Activated CD4-positive, alpha-beta T cell treated with anti-CD3 and anti-CD28 coated beads for 36 hours (primary cell): ENCODE results near the gene SPIB. TPM values are rescaled to one million over a fixed set of nuclear protein-coding genes. Genes with fewer than 3 reads are reported as not detected.

Experiments used
- ATAC-seq: fragments of 200-7000 bp; cut with Tn5 transposase; one replicate; pipeline ENCODE4 v1.10.0; 2021; ENCODE audit warnings: mild to moderate bottlenecking, moderate library complexity
- CTCF ChIA-PET: fragments of 350-600 bp; sonication (Branson Sonifier 250); formaldehyde crosslinking; loops from one replicate; lab custom pipeline; 2021; ENCODE audit warnings: antibody characterized with exemption; lab: Charles Lee
- POLR2A ChIA-PET: fragments of 350-600 bp; sonication (Branson Sonifier 250); formaldehyde crosslinking; loops from one replicate; lab custom pipeline; 2021; ENCODE audit warnings: antibody characterized with exemption, inconsistent platforms; lab: Charles Lee
- DNase-seq: peaks from one replicate; pipeline ENCODE4 v3.0.0-alpha.2; 2020
- H3K27ac Mint-ChIP-seq: one replicate; pipeline ENCODE4 v1.8.0; 2021; ENCODE audit warnings: mixed read lengths
- H3K27me3 Mint-ChIP-seq: one replicate; pipeline ENCODE4 v1.8.0; 2021; ENCODE audit warnings: mixed read lengths
- H3K36me3 Mint-ChIP-seq: one replicate; pipeline ENCODE4 v1.8.0; 2021; ENCODE audit warnings: low read depth, mixed read lengths
- H3K4me1 Mint-ChIP-seq: one replicate; pipeline ENCODE4 v1.8.0; 2021; ENCODE audit warnings: mixed read lengths
- H3K4me3 Mint-ChIP-seq: one replicate; pipeline ENCODE4 v1.8.0; 2021; ENCODE audit warnings: mild to moderate bottlenecking, moderate library complexity, mixed read lengths
- H3K9me3 Mint-ChIP-seq: one replicate; pipeline ENCODE4 v1.8.0; 2021; ENCODE audit warnings: low read depth, mixed read lengths
- intact Hi-C, 2 experiments: fragments of 100-400 bp; cut with DNase I in 1 of 2; cut with micrococcal nuclease in 1 of 2; formaldehyde crosslinking; loops; one replicate each; pipeline versions ENCODE4 v1.14.2 to v1.15.1; 2022 to 2024; cut with DNase I, micrococcal nuclease
- total RNA-seq, 2 experiments: library from RNA; stranded (reverse); gene quantifications; one replicate each; pipeline ENCODE4 v1.2.3, GENCODE V29; 2021

The SPIB gene
- total RNA-seq, 2 experiments from 2014 or later, result 0.33 to 0.50 TPM

DNA sequence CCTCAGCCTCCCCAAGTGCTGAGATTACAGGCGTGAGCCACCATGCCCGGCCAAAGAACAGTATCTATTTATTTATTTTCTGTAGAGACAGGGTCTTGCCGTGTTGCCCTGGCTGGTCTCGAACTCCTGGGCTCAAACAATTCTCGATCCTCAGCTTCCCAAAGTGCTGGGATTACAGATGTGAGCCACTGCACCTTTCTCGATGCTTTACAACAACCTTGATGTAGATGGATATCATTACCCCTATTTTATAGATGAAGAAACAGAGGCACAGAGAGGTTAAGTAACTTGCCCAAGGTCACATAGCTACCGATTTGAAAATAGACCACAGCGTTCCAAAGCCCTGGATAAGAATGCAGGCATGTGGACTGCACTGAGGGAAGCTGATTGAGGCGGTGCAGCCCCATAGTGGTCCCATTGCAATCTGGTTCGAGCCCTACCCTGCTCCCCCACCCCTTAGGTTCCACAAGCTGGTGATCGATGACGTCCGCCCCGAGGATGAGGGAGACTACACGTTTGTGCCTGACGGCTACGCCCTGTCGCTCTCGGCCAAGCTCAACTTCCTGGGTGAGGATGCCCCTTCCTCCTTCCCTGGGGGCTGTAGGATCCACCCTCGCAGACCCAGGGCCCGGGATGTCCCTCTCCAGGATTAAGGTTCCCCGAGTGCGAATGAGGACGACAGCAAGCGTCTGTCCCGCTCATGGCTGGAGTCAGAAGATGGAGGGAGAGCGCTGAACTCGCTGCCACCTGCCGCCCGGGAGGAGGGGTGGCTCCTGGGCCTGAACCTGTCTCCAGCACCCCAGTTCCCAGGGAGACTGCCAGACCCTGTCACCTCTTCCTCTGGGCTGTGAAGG is 31.9 kb downstream of the SPIB start:
- CTCF ChIA-PET, result interaction anchor here (1.2 to 1.3 kb wide), 2 partner anchors 10 to 105 kb away, joined by 3 to 4 read pairs; no protein-coding TSS in a partner anchor
- intact Hi-C loops, result no loop called here
- POLR2A ChIA-PET, result no interaction called here
- DNase-seq (no peak), ATAC-seq (no peak)
- no peaks in the 10 kb centered on the region for H3K9me3 Mint-ChIP-seq
- no peaks in the 10 kb centered on the region for H3K36me3 Mint-ChIP-seq
- H3K27ac Mint-ChIP-seq, result no peak overlapping the region
- no peaks in the 10 kb centered on the region for H3K4me1 Mint-ChIP-seq
- H3K4me3 Mint-ChIP-seq, result no peak overlapping the region
- peaks cover 2% of the 10 kb centered on the region for H3K27me3 Mint-ChIP-seq

DNA sequence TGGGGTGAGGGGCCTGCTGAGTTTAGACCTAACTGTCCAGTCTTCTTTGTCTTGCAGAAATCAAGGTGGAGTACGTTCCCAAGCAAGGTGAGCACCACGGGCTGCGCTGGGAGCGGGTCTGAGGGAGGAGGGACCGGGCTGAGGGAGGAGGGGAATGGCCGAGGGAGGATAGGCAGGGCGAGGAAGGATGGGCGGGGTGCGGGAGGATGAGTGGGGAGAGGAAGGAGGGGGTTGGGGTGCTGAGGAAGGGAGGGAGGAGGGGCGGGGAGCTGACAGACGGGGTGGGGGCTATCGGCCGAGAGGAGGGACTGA is 32.4 kb downstream of the SPIB start:
- H3K27ac Mint-ChIP-seq, result no peak overlapping the region
- peaks cover 2% of the 10 kb centered on the region for H3K27me3 Mint-ChIP-seq
- CTCF ChIA-PET, result interaction anchor here (1.2 kb wide), 1 partner anchor 105 kb away, joined by 3 read pairs; no protein-coding TSS in a partner anchor
- no peaks in the 10 kb centered on the region for H3K36me3 Mint-ChIP-seq
- POLR2A ChIA-PET, result no interaction called here
- H3K4me1 Mint-ChIP-seq, result no peaks in the 10 kb centered on the region
- no peaks in the 10 kb centered on the region for H3K9me3 Mint-ChIP-seq
- DNase-seq (no peak), ATAC-seq (no peak)
- intact Hi-C loops, result no loop called here
- H3K4me3 Mint-ChIP-seq, result no peak overlapping the region

DNA sequence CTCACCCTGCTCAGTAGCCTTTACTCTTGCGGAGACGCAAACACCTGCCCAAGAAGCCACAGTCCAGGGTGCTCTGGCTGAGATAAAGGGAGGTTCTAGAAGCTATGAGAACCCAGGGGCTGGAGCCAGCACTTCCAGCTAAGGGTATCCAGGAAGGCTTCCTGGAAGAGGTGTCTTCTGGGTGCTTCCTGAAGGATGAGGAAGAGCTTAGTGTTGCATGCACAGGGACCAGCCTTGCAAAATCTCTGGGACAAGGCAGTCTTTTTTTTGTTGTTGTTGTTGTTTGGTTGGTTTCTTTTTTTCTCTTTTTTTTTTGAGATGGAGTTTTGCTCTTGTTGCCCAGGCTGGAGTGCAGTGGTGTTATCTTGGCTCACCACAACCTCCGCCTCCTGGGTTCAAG is 34.5 kb downstream of the SPIB start:
- intact Hi-C loops, result no loop called here
- Mint-ChIP-seq H3K27ac (no peak overlapping the region), H3K9me3 (no peaks in the 10 kb centered on the region), H3K4me1 (no peaks in the 10 kb centered on the region), H3K27me3 (peaks cover 7% of the 10 kb centered on the region), H3K36me3 (no peaks in the 10 kb centered on the region), H3K4me3 (no peak overlapping the region)
- ChIA-PET CTCF (interaction anchor here (0.7 to 1.5 kb wide), 2 partner anchors 9 to 39 kb away, joined by 3 to 5 read pairs; no protein-coding TSS in a partner anchor), POLR2A (interaction anchor here (1.0 kb wide), 1 partner anchor 33 kb away, joined by 3 read pairs; no protein-coding TSS in a partner anchor)
- no peak for DNase-seq
- no peak for ATAC-seq

GRCh38 chr19:50455992-50456391 is 37.3 kb downstream of the SPIB start:
- no peak for DNase-seq
- intact Hi-C loops, result no loop called here
- CTCF ChIA-PET, result no interaction called here
- no peak for ATAC-seq
- Mint-ChIP-seq H3K9me3 (no peaks in the 10 kb centered on the region), H3K27ac (no peak overlapping the region), H3K4me3 (no peak overlapping the region), H3K4me1 (peaks cover 11% of the 10 kb centered on the region), H3K36me3 (no peaks in the 10 kb centered on the region), H3K27me3 (peaks cover 16% of the 10 kb centered on the region)
- POLR2A ChIA-PET, result no interaction called here

- Mint-ChIP-seq H3K27me3 (peaks cover 21% of the 10 kb centered on the region), H3K27ac (no peak overlapping the region), H3K9me3 (no peaks in the 10 kb centered on the region), H3K36me3 (no peaks in the 10 kb centered on the region), H3K4me3 (no peak overlapping the region), H3K4me1 (peaks cover 16% of the 10 kb centered on the region)
- ChIA-PET CTCF (interaction anchor here (0.9 to 1.3 kb wide), 2 partner anchors 16 to 309 kb away, joined by 3 to 4 read pairs; no protein-coding TSS in a partner anchor), POLR2A (no interaction called here)
- DNase-seq (no peak), ATAC-seq (no peak)
- intact Hi-C loops, result no loop called here
These were observed 38.6 kb downstream of the SPIB start for GRCh38 chr19:50457300-50457699.

DNA sequence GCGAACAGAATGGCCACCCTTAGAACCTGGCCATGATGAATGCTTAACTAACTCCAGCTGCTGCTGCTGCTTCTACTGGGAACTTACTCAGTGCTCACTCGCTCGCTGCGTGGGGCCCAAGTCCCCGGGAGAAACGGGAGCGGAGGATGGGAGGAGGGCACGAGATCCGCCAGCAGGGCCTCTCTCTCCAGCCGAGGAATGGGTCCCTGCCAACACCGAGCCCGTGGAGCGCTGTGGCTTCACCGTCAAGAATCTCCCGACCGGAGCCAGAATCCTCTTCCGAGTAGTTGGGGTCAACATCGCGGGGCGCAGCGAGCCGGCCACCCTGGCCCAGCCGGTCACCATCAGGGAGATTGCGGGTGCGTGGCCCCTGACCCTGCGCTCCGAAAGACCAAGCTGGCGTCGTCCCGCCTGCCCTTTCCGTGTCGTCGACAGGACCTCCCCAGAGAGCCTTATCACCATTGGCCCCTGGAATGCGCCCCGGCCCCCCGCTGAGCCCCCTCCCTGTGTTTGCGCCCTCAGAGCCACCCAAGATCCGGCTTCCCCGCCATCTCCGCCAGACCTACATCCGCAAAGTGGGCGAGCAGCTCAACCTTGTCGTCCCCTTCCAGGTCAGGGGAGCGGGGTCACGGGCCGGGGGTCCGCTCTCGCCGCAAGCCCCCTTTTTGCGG is 39.8 kb downstream of the SPIB start:
- Mint-ChIP-seq H3K4me3 (no peak overlapping the region), H3K36me3 (no peaks in the 10 kb centered on the region), H3K27me3 (peaks cover 23% of the 10 kb centered on the region), H3K9me3 (no peaks in the 10 kb centered on the region), H3K4me1 (peaks cover 16% of the 10 kb centered on the region), H3K27ac (no peak overlapping the region)
- intact Hi-C loops, result no loop called here
- no peak for DNase-seq
- POLR2A ChIA-PET, result no interaction called here
- ATAC-seq, result no peak
- CTCF ChIA-PET, result interaction anchor here (1.3 kb wide), 1 partner anchor 310 kb away, joined by 4 read pairs; no protein-coding TSS in a partner anchor

GRCh38 chr19:50459067-50459456 is 40.3 kb downstream of the SPIB start:
- Mint-ChIP-seq H3K36me3 (no peaks in the 10 kb centered on the region), H3K9me3 (no peaks in the 10 kb centered on the region), H3K27me3 (peaks cover 23% of the 10 kb centered on the region), H3K4me3 (no peak overlapping the region), H3K27ac (no peak overlapping the region), H3K4me1 (peaks cover 16% of the 10 kb centered on the region)
- ChIA-PET CTCF (no interaction called here), POLR2A (no interaction called here)
- intact Hi-C loops, result no loop called here
- ATAC-seq (no peak), DNase-seq (no peak)

- H3K9me3 Mint-ChIP-seq, result no peaks in the 10 kb centered on the region
- peaks cover 23% of the 10 kb centered on the region for H3K27me3 Mint-ChIP-seq
- DNase-seq, result no peak
- ChIA-PET POLR2A (no interaction called here), CTCF (interaction anchor here (1.5 to 2.7 kb wide), 4 partner anchors 28 to 324 kb away, joined by 4 to 22 read pairs (median 6); no protein-coding TSS in a partner anchor)
- H3K4me3 Mint-ChIP-seq, result no peak overlapping the region
- intact Hi-C loops, result no loop called here
- H3K4me1 Mint-ChIP-seq, result peaks cover 16% of the 10 kb centered on the region
- no peaks in the 10 kb centered on the region for H3K36me3 Mint-ChIP-seq
- ATAC-seq, result no peak
- peak overlapping the region; percentile 66 for H3K27ac Mint-ChIP-seq
These were observed 40.9 kb downstream of the SPIB start for GRCh38 chr19:50459638-50460037.

- Mint-ChIP-seq H3K27ac (peak overlapping the region; percentile 66), H3K9me3 (no peaks in the 10 kb centered on the region), H3K4me1 (peaks cover 16% of the 10 kb centered on the region), H3K36me3 (no peaks in the 10 kb centered on the region), H3K27me3 (peaks cover 25% of the 10 kb centered on the region), H3K4me3 (no peak overlapping the region)
- peak; percentile 52 for DNase-seq
- ChIA-PET POLR2A (no interaction called here), CTCF (interaction anchor here (0.6 to 2.7 kb wide), 19 partner anchors 10 to 462 kb away, joined by 3 to 22 read pairs (median 4); no protein-coding TSS in a partner anchor)
- peak; percentile 83 for ATAC-seq
- intact Hi-C loops, result no loop called here
These were observed 41.5 kb downstream of the SPIB start for GRCh38 chr19:50460161-50460765.

DNA sequence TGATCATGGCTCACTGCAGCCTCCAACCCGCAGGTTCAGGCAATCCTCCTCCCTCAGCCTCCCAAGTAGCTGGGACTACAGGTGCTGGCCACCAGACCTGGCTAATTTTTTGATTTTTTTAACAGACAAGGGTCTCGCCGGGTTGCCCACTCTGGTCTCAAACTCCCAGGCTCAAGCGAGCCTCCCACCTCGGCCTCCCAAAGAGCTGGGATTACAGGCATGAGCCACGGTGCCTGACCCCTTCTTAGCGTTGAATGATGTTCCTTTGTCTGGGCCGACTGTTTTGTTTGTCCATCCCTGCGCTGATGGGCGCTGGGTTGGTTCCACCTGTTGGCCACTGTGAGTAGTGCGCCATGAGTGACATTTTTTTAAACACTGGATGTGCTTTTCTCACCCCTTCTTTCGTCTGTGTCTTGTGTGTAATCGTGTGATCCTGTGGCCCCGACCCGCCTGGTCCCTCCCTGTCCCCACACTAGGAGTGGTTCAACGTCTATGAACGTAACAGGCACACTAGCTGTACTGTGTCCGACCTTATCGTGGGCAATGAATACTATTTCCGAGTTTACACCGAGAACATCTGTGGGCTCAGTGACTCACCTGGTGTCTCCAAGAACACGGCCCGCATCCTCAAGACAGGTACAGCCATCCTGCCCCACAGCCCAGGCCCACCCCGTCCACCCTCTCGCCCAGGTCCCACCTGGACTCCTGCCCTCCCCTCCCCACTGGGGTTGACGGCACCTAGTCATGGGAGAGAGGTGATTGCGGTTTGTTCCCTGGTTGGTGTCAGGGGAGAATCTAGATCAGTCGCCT is 42.5 kb downstream of the SPIB start:
- peak overlapping the region; percentile 3 for H3K4me3 Mint-ChIP-seq
- ATAC-seq (peak; percentile 70), DNase-seq (peak; percentile 79)
- CTCF ChIA-PET, result interaction anchor here (0.6 to 2.7 kb wide), 18 partner anchors 11 to 461 kb away, joined by 3 to 22 read pairs (median 4); no protein-coding TSS in a partner anchor
- H3K27me3 Mint-ChIP-seq, result peaks cover 25% of the 10 kb centered on the region
- no peak overlapping the region for H3K27ac Mint-ChIP-seq
- no peaks in the 10 kb centered on the region for H3K36me3 Mint-ChIP-seq
- POLR2A ChIA-PET, result interaction anchor here (0.6 kb wide), 1 partner anchor 76 kb away, joined by 3 read pairs; no protein-coding TSS in a partner anchor
- intact Hi-C loops, result loop anchor here (1.0 kb wide), 3 partner anchors 93 to 209 kb away; no protein-coding TSS in a partner anchor
- peaks cover 16% of the 10 kb centered on the region for H3K4me1 Mint-ChIP-seq
- H3K9me3 Mint-ChIP-seq, result no peaks in the 10 kb centered on the region
